Neural crest cell (in vitro differentiated cells): ENCODE data around the gene DVL1. TPM values are rescaled to one million over a fixed set of nuclear protein-coding genes. Genes with fewer than 3 reads are reported as not detected.

Experiments used
- DNase-seq: peaks from one replicate; pipeline ENCODE4 v3.0.0; 2021; ENCODE audit warnings: low read depth, mixed read lengths, low spot score
- H3K27ac Mint-ChIP-seq: one replicate; pipeline ENCODE4 v1.8.0; 2021; ENCODE audit warnings: mild to moderate bottlenecking, mixed read lengths; ENCODE audit not compliant: unreplicated experiment
- H3K27me3 Mint-ChIP-seq: 2 replicates; pipeline ENCODE4 v1.8.0; 2021; ENCODE audit warnings: low read depth, mild to moderate bottlenecking, mixed read lengths
- H3K36me3 Mint-ChIP-seq: 2 replicates; pipeline ENCODE4 v1.8.0; 2021; ENCODE audit warnings: low read depth, mild to moderate bottlenecking, mixed read lengths
- H3K4me1 Mint-ChIP-seq: 2 replicates; pipeline ENCODE4 v1.8.0; 2021; ENCODE audit warnings: mixed read lengths
- H3K4me3 Mint-ChIP-seq: one replicate; pipeline ENCODE4 v1.8.0; 2021; ENCODE audit warnings: mild to moderate bottlenecking, mixed read lengths
- H3K9me3 Mint-ChIP-seq: 2 replicates; pipeline ENCODE4 v1.8.0; 2021; ENCODE audit warnings: mixed read lengths
- CTCF ChIP-seq: fragments of 200-600 bp; sonication (generic); conservative IDR thresholded peaks from 2 replicates; pipeline ENCODE4 v1.5.0; 2021; ENCODE audit warnings: antibody characterized with exemption, mild to moderate bottlenecking
- total RNA-seq: library from RNA; stranded (reverse); gene quantifications from 2 replicates; pipeline ENCODE4 v1.2.1, GENCODE V29; 2021

DVL1 gene
- total RNA-seq, 1 donor from 2014 or later: 63.4 TPM

GRCh38 chr1:1305300-1306069 is 43.7 kb downstream of the DVL1 start:
- no peak for DNase-seq
- Mint-ChIP-seq H3K36me3 (no peaks in the 10 kb centered on the region), H3K4me3 (peak overlapping the region; percentile 90), H3K4me1 (peaks cover 24% of the 10 kb centered on the region), H3K9me3 (no peaks in the 10 kb centered on the region), H3K27ac (peak overlapping the region; percentile 86), H3K27me3 (no peaks in the 10 kb centered on the region)
- no peak for TF ChIP-seq CTCF

- Mint-ChIP-seq H3K4me3 (peak overlapping the region; percentile 87), H3K27me3 (no peaks in the 10 kb centered on the region), H3K27ac (peak overlapping the region; percentile 86), H3K4me1 (peaks cover 24% of the 10 kb centered on the region), H3K36me3 (no peaks in the 10 kb centered on the region), H3K9me3 (no peaks in the 10 kb centered on the region)
- DNase-seq: peak; percentile 64
- no peak for TF ChIP-seq CTCF
Observed at GRCh38 chr1:1304331-1305299, 44.6 kb downstream of the DVL1 start.

- Mint-ChIP-seq H3K27ac (no peak overlapping the region), H3K9me3 (no peaks in the 10 kb centered on the region), H3K4me3 (no peak overlapping the region), H3K4me1 (peaks cover 24% of the 10 kb centered on the region), H3K27me3 (no peaks in the 10 kb centered on the region), H3K36me3 (no peaks in the 10 kb centered on the region)
- no peak for TF ChIP-seq CTCF
- no peak for DNase-seq
Observed at GRCh38 chr1:1303736-1304135, 45.5 kb downstream of the DVL1 start.

- Mint-ChIP-seq H3K27me3 (no peaks in the 10 kb centered on the region), H3K4me1 (peaks cover 24% of the 10 kb centered on the region), H3K4me3 (no peak overlapping the region), H3K27ac (no peak overlapping the region), H3K9me3 (no peaks in the 10 kb centered on the region), H3K36me3 (no peaks in the 10 kb centered on the region)
- no peak for TF ChIP-seq CTCF
- no peak for DNase-seq
Observed at GRCh38 chr1:1302951-1303509, 46.2 kb downstream of the DVL1 start.

GRCh38 chr1:1302006-1302430 is 47.2 kb downstream of the DVL1 start:
- Mint-ChIP-seq H3K4me1 (peaks cover 21% of the 10 kb centered on the region), H3K9me3 (no peaks in the 10 kb centered on the region), H3K27ac (no peak overlapping the region), H3K27me3 (no peaks in the 10 kb centered on the region), H3K4me3 (no peak overlapping the region), H3K36me3 (no peaks in the 10 kb centered on the region)
- DNase-seq: no peak
- peak; percentile 53 for TF ChIP-seq CTCF
